DND-41 (cell line): ENCODE data around the gene HCN2.

Experiments
- ATAC-seq: fragments of 200-7000 bp; cut with Tn5 transposase; 3 replicates; pipeline ENCODE4 v1.9.1; 2021; ENCODE audit warnings: low read depth; ENCODE audit not compliant: insufficient read depth
- DNase-seq: peaks from one replicate; pipeline ENCODE4 v3.0.0-alpha.2; 2020
- H2AFZ ChIP-seq: 2 replicates; pipeline ENCODE4 v1.6.0; 2012; ENCODE audit warnings: low read depth, low read length
- H3K27ac ChIP-seq: 2 replicates; pipeline ENCODE4 v1.5.1; 2012; ENCODE audit warnings: low read length, inconsistent platforms
- H3K27me3 ChIP-seq: fragments of 200-600 bp; sonication (generic); 2 replicates; pipeline ENCODE4 v1.6.0; 2012; ENCODE audit warnings: low read length, mild to moderate bottlenecking, inconsistent platforms; ENCODE audit not compliant: insufficient read depth, poor library complexity
- H3K36me3 ChIP-seq: 2 replicates; pipeline ENCODE4 v1.5.1; 2012; ENCODE audit warnings: low read length, inconsistent platforms; ENCODE audit not compliant: insufficient read depth
- H3K4me1 ChIP-seq: 2 replicates; pipeline ENCODE4 v1.5.1; 2012; ENCODE audit warnings: mild to moderate bottlenecking, low read length; ENCODE audit not compliant: insufficient read depth
- H3K4me2 ChIP-seq: 2 replicates; pipeline ENCODE4 v1.6.0; 2012; ENCODE audit warnings: mild to moderate bottlenecking, moderate library complexity, low read length, inconsistent platforms; ENCODE audit not compliant: insufficient read depth
- H3K4me3 ChIP-seq, 2 experiments: fragments of 200-600 bp in 1 of 2; shearing (Covaris generic) in 1 of 2; 2 replicates each; pipeline ENCODE4 v1.5.1; 2012 to 2016; ENCODE audit warnings: inconsistent platforms in 2 of 2, low read length in 2 of 2, mild to moderate bottlenecking in 2 of 2, low read depth in 1 of 2, moderate library complexity in 1 of 2
- H3K79me2 ChIP-seq: 2 replicates; pipeline ENCODE4 v1.6.0; 2012; ENCODE audit warnings: low read length, inconsistent platforms; ENCODE audit not compliant: insufficient read depth
- H3K9ac ChIP-seq: 2 replicates; pipeline ENCODE4 v1.6.0; 2012; ENCODE audit warnings: low read depth, mild to moderate bottlenecking, inconsistent platforms, low read length, moderate library complexity
- H3K9me3 ChIP-seq: 2 replicates; pipeline ENCODE4 v1.5.1; 2012; ENCODE audit warnings: low read length, moderate library complexity, mild to moderate bottlenecking, inconsistent platforms; ENCODE audit not compliant: insufficient read depth, severe bottlenecking
- H4K20me1 ChIP-seq: 2 replicates; pipeline ENCODE4 v1.6.0; 2012; ENCODE audit warnings: low read length; ENCODE audit not compliant: insufficient read depth
- EZH2 ChIP-seq: IDR thresholded peaks from 3 replicates; pipeline ENCODE4 v1.6.1; 2012; ENCODE audit warnings: borderline replicate concordance, low read depth, mild to moderate bottlenecking, moderate library complexity, low read length, inconsistent platforms; ENCODE audit not compliant: severe bottlenecking
- TF ChIP-seq, protein P1 (sequence below): IDR thresholded peaks from 2 replicates; pipeline ENCODE4 v1.5.1; 2012; ENCODE audit warnings: borderline replicate concordance, low read length, moderate library complexity, mild to moderate bottlenecking; ENCODE audit not compliant: poor library complexity, severe bottlenecking; ENCODE audit errors: extremely low read depth

Gene HCN2

DNA sequence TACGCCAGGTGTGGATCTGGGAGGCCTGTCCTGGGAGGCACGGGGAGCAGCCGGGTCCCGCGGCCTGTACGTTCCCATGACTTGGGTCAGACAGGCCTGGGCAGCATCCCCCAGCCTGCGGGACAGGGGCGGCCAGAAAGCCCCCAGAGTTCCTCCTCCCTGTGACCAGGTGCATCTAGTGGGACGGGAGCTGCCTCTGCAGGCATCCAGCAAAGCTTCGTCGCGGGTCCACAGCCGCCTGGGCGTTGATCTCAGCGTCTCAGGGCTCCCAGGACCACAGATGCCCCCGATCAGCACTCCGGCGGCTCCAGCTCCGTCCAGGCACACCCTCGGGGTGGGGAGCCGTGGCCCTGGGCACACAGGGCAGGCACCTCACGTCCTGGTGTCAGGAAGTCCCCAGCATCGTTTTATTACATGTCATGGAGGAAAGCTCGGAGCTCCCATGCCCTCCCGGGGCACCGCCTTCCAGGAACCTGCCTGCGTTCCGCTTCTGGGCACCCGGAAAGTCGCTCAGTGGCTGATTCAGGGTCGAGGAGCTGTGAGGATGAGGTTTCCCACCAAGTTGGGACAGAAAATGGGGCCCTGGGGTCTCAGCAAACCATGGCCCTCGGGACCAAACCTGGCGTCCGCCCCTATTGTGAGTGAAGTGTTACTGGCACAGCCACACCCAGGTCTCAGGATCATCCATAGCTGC, 47.4 kb upstream of the HCN2 start:
- H2AFZ ChIP-seq = no peak overlapping the region
- H3K9me3 ChIP-seq = no peaks in the 10 kb centered on the region
- no peaks in the 10 kb centered on the region for H3K4me1 ChIP-seq
- ATAC-seq (no peak), DNase-seq (no peak)
- no peak for TF ChIP-seq EZH2
- TF ChIP-seq, protein P1, sequence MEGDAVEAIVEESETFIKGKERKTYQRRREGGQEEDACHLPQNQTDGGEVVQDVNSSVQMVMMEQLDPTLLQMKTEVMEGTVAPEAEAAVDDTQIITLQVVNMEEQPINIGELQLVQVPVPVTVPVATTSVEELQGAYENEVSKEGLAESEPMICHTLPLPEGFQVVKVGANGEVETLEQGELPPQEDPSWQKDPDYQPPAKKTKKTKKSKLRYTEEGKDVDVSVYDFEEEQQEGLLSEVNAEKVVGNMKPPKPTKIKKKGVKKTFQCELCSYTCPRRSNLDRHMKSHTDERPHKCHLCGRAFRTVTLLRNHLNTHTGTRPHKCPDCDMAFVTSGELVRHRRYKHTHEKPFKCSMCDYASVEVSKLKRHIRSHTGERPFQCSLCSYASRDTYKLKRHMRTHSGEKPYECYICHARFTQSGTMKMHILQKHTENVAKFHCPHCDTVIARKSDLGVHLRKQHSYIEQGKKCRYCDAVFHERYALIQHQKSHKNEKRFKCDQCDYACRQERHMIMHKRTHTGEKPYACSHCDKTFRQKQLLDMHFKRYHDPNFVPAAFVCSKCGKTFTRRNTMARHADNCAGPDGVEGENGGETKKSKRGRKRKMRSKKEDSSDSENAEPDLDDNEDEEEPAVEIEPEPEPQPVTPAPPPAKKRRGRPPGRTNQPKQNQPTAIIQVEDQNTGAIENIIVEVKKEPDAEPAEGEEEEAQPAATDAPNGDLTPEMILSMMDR = no peak
- no peak overlapping the region for H3K9ac ChIP-seq
- H3K27ac ChIP-seq = no peak overlapping the region
- H3K4me2 ChIP-seq = no peak overlapping the region
- peaks cover 36% of the 10 kb centered on the region for H4K20me1 ChIP-seq
- H3K79me2 ChIP-seq = no peaks in the 10 kb centered on the region
- peaks cover 47% of the 10 kb centered on the region for H3K36me3 ChIP-seq
- no peak overlapping the region for H3K4me3 ChIP-seq
- no peaks in the 10 kb centered on the region for H3K27me3 ChIP-seq

DNA sequence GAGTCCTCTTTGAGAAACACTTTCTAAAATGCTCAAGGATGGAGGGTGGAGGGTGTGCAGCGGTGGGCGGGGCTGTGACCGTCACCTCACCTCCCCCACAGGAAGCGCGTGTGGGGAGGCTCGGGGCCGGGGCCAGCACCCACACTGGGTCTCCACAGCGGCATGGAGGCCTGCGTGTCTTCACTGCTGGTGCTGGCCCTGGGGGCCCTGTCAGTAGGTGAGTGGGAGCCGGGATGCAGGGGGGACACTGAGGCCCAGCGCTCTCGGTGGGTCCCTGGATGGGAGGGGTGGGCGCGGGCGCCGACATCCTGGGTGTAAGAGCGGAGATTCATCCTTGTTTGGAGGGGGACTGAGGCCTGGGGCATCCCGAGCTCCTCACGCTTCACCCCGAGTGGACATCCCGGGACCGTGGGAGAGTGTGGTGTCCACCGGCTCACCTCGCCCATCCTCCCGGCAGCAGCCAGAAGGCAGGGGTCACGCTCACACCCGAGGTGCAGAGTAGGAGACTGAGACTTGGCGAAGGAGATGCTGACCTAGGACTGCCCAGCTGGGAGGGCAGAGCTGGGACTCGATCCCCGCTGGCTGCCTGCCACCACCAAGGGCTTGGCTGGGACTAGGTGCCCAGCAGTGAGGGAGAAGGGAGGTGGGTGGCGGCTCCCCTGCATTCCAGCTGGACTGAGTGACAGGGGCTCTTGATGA, 45.6 kb upstream of the HCN2 start, which contains the start of gene GZMM:
GZMM (plus strand) TSS at position 144 of the 699 bp plus-strand sequence; CDS start at position 163, 19 bp downstream.
- H3K9ac ChIP-seq = no peak within 1 kb of the TSS
- peaks cover 25% of the 10 kb centered on the region; the same call in 1 of the 2 replicates for H4K20me1 ChIP-seq
- no peaks in the 10 kb centered on the region for H3K9me3 ChIP-seq
- no peak within 1 kb of the TSS for H3K4me3 ChIP-seq
- no peaks in the 10 kb centered on the region for H3K79me2 ChIP-seq
- no peak within 1 kb of the TSS for H3K27ac ChIP-seq
- TF ChIP-seq EZH2 = no peak
- TF ChIP-seq, protein P1 = no peak
- H3K36me3 ChIP-seq = peaks cover 31% of the 10 kb centered on the region
- no peak within 1 kb of the TSS for H2AFZ ChIP-seq
- H3K27me3 ChIP-seq = no peaks in the 10 kb centered on the region
- H3K4me1 ChIP-seq = no peaks in the 10 kb centered on the region
- ATAC-seq (peak; percentile 71), DNase-seq (peak; percentile 47)
- H3K4me2 ChIP-seq = no peak within 1 kb of the TSS

- Histone ChIP-seq H3K79me2 (no peaks in the 10 kb centered on the region), H3K27me3 (no peaks in the 10 kb centered on the region), H3K4me3 (no peak overlapping the region), H3K36me3 (peaks cover 11% of the 10 kb centered on the region), H3K27ac (no peak overlapping the region), H3K4me2 (no peak overlapping the region), H4K20me1 (peaks cover 10% of the 10 kb centered on the region; the same call in 1 of the 2 replicates), H2AFZ (no peak overlapping the region), H3K4me1 (no peaks in the 10 kb centered on the region), H3K9ac (no peak overlapping the region), H3K9me3 (no peaks in the 10 kb centered on the region)
- DNase-seq (no peak), ATAC-seq (no peak)
- TF ChIP-seq EZH2 = no peak
- TF ChIP-seq, protein P1 = no peak
Observed at GRCh38 chr19:547117-547516, 42.6 kb upstream of the HCN2 start.
